Chondrocyte (in vitro differentiated cells): Measurements from ENCODE around the gene CBLB. TPM values are rescaled to one million over a fixed set of nuclear protein-coding genes. Genes with fewer than 3 reads are reported as not detected.

Experiments used
- DNase-seq: peaks from one replicate; pipeline ENCODE4 v3.0.0; 2021; ENCODE audit warnings: mixed read lengths, low spot score
- H3K27ac Mint-ChIP-seq: one replicate; pipeline ENCODE4 v1.8.0; 2021; ENCODE audit warnings: mild to moderate bottlenecking, moderate library complexity, mixed read lengths; ENCODE audit not compliant: unreplicated experiment
- H3K27me3 Mint-ChIP-seq: 2 replicates; pipeline ENCODE4 v1.8.0; 2021; ENCODE audit warnings: low read depth, mixed read lengths
- H3K36me3 Mint-ChIP-seq: 2 replicates; pipeline ENCODE4 v1.8.0; 2021; ENCODE audit warnings: low read depth, mixed read lengths
- H3K4me1 Mint-ChIP-seq: 2 replicates; pipeline ENCODE4 v1.8.0; 2021; ENCODE audit warnings: low read depth, mild to moderate bottlenecking, mixed read lengths
- H3K4me3 Mint-ChIP-seq: one replicate; pipeline ENCODE4 v1.8.0; 2021; ENCODE audit warnings: mild to moderate bottlenecking, moderate library complexity, mixed read lengths; ENCODE audit not compliant: unreplicated experiment
- H3K9me3 Mint-ChIP-seq: 2 replicates; pipeline ENCODE4 v1.8.0; 2021; ENCODE audit warnings: low read depth, mixed read lengths
- CTCF ChIP-seq: fragments of 200-600 bp; sonication (generic); IDR thresholded peaks from 2 replicates; pipeline ENCODE4 v1.5.0; 2021; ENCODE audit warnings: antibody characterized with exemption, mild to moderate bottlenecking, moderate library complexity
- total RNA-seq: library from RNA; stranded (reverse); gene quantifications from 3 replicates; pipeline ENCODE4 v1.2.1, GENCODE V29; 2021

The CBLB gene
- total RNA-seq, 1 donor from 2014 or later, result 25.0 TPM

- Mint-ChIP-seq H3K27ac (no peak overlapping the region), H3K4me1 (peaks cover 8% of the 10 kb centered on the region), H3K4me3 (no peak overlapping the region), H3K9me3 (no peaks in the 10 kb centered on the region), H3K27me3 (no peaks in the 10 kb centered on the region), H3K36me3 (no peaks in the 10 kb centered on the region)
- TF ChIP-seq CTCF, result no peak
- DNase-seq, result no peak
Observed at GRCh38 chr3:105608623-105609022, 260.2 kb downstream of the CBLB start.

GRCh38 chr3:105606016-105606415 lies 262.8 kb downstream of the CBLB start:
- no peaks in the 10 kb centered on the region for H3K27me3 Mint-ChIP-seq
- no peaks in the 10 kb centered on the region for H3K36me3 Mint-ChIP-seq
- H3K4me1 Mint-ChIP-seq, result peaks cover 5% of the 10 kb centered on the region
- no peak for DNase-seq
- no peak overlapping the region for H3K27ac Mint-ChIP-seq
- no peaks in the 10 kb centered on the region for H3K9me3 Mint-ChIP-seq
- TF ChIP-seq CTCF, result no peak
- no peak overlapping the region for H3K4me3 Mint-ChIP-seq
